T-cell (primary cell): Measurements from ENCODE around the gene ENDOV. TPM values are rescaled to one million over a fixed set of nuclear protein-coding genes. Genes with fewer than 3 reads are reported as not detected.
"Not testable (repeated sequence)": the region's sequence is repeated elsewhere in the genome, so short reads cannot be mapped to it uniquely, and the experiment has no call there.

Experiments
- ATAC-seq, 4 experiments: fragments of 200-7000 bp in 3 of 4; fragments of 150-1000 bp in 1 of 4; cut with Tn5 transposase; replicated peaks in 1 of 4; 1 replicate in 3 of 4; 2 replicates in 1 of 4; pipeline ENCODE4 v1.10.0; 2021; ENCODE audit warnings: moderate library complexity in 3 of 4, mild to moderate bottlenecking in 2 of 4, moderate number of reproducible peaks in 1 of 4
- CTCF ChIA-PET, 2 donors: fragments of 300-600 bp; sonication (Branson Sonifier 250); formaldehyde crosslinking; loops; one replicate each; lab custom pipeline; 2022; ENCODE audit warnings: antibody characterized with exemption in 2 of 2; lab: Charles Lee
- POLR2A ChIA-PET, 2 donors: fragments of 300-600 bp; sonication (Branson Sonifier 250); formaldehyde crosslinking; loops; one replicate each; lab custom pipeline; 2022; ENCODE audit warnings: antibody characterized with exemption in 2 of 2; lab: Charles Lee
- DNase-seq, 35 experiments: peaks; one replicate each; pipeline versions ENCODE4 v3.0.0 to v3.0.0-alpha.2; 2013 to 2023
- H3K27ac ChIP-seq: one replicate; pipeline ENCODE4 v1.5.1; 2013; ENCODE audit warnings: low read length
- H3K27me3 ChIP-seq, 2 experiments: replicated peaks in 1 of 2; 1 replicate in 1 of 2; 2 replicates in 1 of 2; pipeline versions ENCODE4 v1.6.1 to v1.7.0; 2013; ENCODE audit warnings: low read length in 1 of 2, mixed read lengths in 1 of 2; ENCODE audit not compliant: control insufficient read depth in 2 of 2, insufficient read depth in 2 of 2; ENCODE audit errors: extremely low read depth in 1 of 2
- H3K36me3 ChIP-seq, 2 donors: 1 replicate in 1 of 2; 2 replicates in 1 of 2; pipeline versions ENCODE4 v1.6.1 to v1.7.0; 2013; ENCODE audit warnings: low read length in 1 of 2; ENCODE audit not compliant: control insufficient read depth in 2 of 2, insufficient read depth in 1 of 2; ENCODE audit errors: extremely low read depth in 1 of 2
- H3K4me1 ChIP-seq, 2 experiments: 1 replicate in 1 of 2; 2 replicates in 1 of 2; pipeline versions ENCODE4 v1.6.1 to v1.7.0; 2013; ENCODE audit warnings: low read length in 2 of 2, mixed read lengths in 1 of 2; ENCODE audit not compliant: insufficient read depth in 2 of 2, control insufficient read depth in 1 of 2; ENCODE audit errors: extremely low read depth in 1 of 2
- H3K4me3 ChIP-seq, 2 donors: 1 replicate in 1 of 2; 2 replicates in 1 of 2; pipeline versions ENCODE4 v1.5.1 to v1.7.0; 2013; ENCODE audit warnings: mild to moderate bottlenecking in 2 of 2, low read length in 1 of 2, moderate library complexity in 1 of 2; ENCODE audit not compliant: control insufficient read depth in 1 of 2; ENCODE audit errors: extremely low read depth in 1 of 2
- H3K9me3 ChIP-seq: 2 replicates; pipeline ENCODE4 v1.7.0; 2013
- H3K27ac Mint-ChIP-seq, 2 donors: one replicate each; pipeline ENCODE4 v1.8.0; 2020 to 2021; ENCODE audit warnings: mild to moderate bottlenecking in 2 of 2, mixed read lengths in 2 of 2
- H3K27me3 Mint-ChIP-seq, 2 donors: one replicate each; pipeline ENCODE4 v1.8.0; 2021 to 2022; ENCODE audit warnings: mixed read lengths in 2 of 2
- H3K36me3 Mint-ChIP-seq: one replicate; pipeline ENCODE4 v1.8.0; 2021; ENCODE audit warnings: mixed read lengths
- H3K4me1 Mint-ChIP-seq, 3 donors: one replicate each; pipeline ENCODE4 v1.8.0; 2020 to 2022; ENCODE audit warnings: mixed read lengths in 3 of 3, mild to moderate bottlenecking in 1 of 3
- H3K4me3 Mint-ChIP-seq, 3 donors: one replicate each; pipeline ENCODE4 v1.8.0; 2020 to 2022; ENCODE audit warnings: mild to moderate bottlenecking in 3 of 3, mixed read lengths in 3 of 3, moderate library complexity in 3 of 3
- H3K9me3 Mint-ChIP-seq, 3 donors: one replicate each; pipeline ENCODE4 v1.8.0; 2020 to 2022; ENCODE audit warnings: mixed read lengths in 3 of 3
- WGBS: methylation state at CpG from one replicate; pipeline ENCODE4 v1.1.5; 2013; ENCODE audit warnings: missing lambda C conversion rate; ENCODE audit not compliant: insufficient coverage; 5-methylcytosine and 5-hydroxymethylcytosine counted together
- total RNA-seq, 35 experiments: library from RNA in 6 of 35; stranded (reverse) in 6 of 35; fragments of 120-200 nt in 1 of 35; gene quantifications; one replicate each; pipeline versions ENCODE4 v1.2.1 to v1.2.4 and lab custom pipeline; 2013 to 2026

The ENDOV gene
- total RNA-seq, 5 donors from 2014 or later (not counting 1 experiment from before 2014, with no cell fraction given): 17.1 to 22.2 (median 21.1) TPM

- H3K27ac ChIP-seq, H3K4me3 ChIP-seq, DNase-seq, H3K27ac Mint-ChIP-seq, H3K36me3 Mint-ChIP-seq, H3K9me3 Mint-ChIP-seq, H3K4me3 Mint-ChIP-seq, CTCF ChIA-PET, H3K36me3 ChIP-seq, H3K27me3 ChIP-seq, H3K9me3 ChIP-seq, ATAC-seq, H3K27me3 Mint-ChIP-seq, H3K4me1 ChIP-seq, POLR2A ChIA-PET: not testable (repeated sequence)
- peaks cover 3 to 11% (median 6%) of the 10 kb centered on the region in 3 donors for H3K4me1 Mint-ChIP-seq
- WGBS: 87% methylated on average over 5 of the region's 9 CpGs
Observed at GRCh38 chr17:80401086-80401485, 13.9 kb upstream of the ENDOV start.

DNA sequence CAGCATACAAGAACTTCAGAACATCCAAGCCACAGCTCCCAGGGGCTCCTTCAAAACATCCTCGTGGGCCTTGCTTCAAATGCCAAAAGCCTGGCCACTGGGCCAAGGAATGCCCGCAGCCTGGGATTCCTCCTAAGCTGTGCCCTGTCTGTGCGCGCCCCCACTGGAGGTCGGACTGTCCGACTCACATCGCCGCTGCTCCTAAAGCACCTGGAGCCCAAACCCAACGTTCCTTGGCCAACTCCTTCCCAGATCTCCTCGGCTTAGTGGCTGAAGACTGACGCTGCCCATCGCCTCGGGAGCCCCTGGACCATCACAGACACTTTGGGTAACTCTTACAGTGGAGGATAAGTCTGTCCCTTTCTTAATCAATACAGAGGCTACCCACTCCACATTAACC is 12.9 kb upstream of the ENDOV start:
- H3K9me3 Mint-ChIP-seq, POLR2A ChIA-PET, H3K27ac Mint-ChIP-seq, H3K4me1 ChIP-seq, ATAC-seq, H3K36me3 Mint-ChIP-seq, H3K27me3 Mint-ChIP-seq, H3K36me3 ChIP-seq, H3K27ac ChIP-seq, H3K9me3 ChIP-seq, H3K27me3 ChIP-seq, DNase-seq, H3K4me3 ChIP-seq, H3K4me3 Mint-ChIP-seq, H3K4me1 Mint-ChIP-seq, CTCF ChIA-PET: not testable (repeated sequence)
- WGBS: 88% methylated on average over 9 of the region's 13 CpGs

DNA sequence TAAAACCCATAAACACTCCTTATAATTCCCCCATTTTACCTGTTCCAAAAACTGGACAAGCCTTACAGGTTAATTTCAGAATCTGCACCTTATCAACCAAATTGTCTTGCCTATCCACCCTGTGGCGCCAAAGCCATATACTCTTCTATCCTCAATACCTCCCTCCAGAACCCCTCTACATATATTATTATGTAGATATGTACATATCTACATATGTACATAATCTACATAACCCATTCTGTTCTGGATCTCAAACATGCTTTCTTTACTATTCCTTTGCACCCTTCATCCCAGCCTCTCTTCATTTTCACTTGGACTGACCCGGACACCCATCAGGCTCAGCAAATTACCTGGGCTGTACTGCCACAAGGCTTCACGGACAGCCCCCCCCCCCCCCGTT is 12.0 kb upstream of the ENDOV start:
- ChIA-PET CTCF (no interaction called here), POLR2A (no interaction called here)
- no peaks in the 10 kb centered on the region for H3K9me3 ChIP-seq
- Mint-ChIP-seq H3K9me3 (no peaks in the 10 kb centered on the region), H3K27me3 (no peaks in the 10 kb centered on the region), H3K27ac (no peak overlapping the region), H3K4me1 (peaks cover 0 to 4% (median 0%) of the 10 kb centered on the region in 3 donors), H3K36me3 (no peaks in the 10 kb centered on the region), H3K4me3 (no peak overlapping the region)
- ATAC-seq: no peak
- 92% methylated on average over 2 of the region's 4 CpGs for WGBS
- H3K27me3 ChIP-seq: peaks cover 0 to 8% of the 10 kb centered on the region in 2 experiments
- no peaks in the 10 kb centered on the region for H3K4me1 ChIP-seq
- H3K36me3 ChIP-seq: no peaks in the 10 kb centered on the region
- no peak overlapping the region for H3K4me3 ChIP-seq
- DNase-seq: no peak
- H3K27ac ChIP-seq: no peak overlapping the region

GRCh38 chr17:80406146-80406545 is 8.8 kb upstream of the ENDOV start:
- no peaks in the 10 kb centered on the region for H3K36me3 Mint-ChIP-seq
- no peak overlapping the region for H3K4me3 Mint-ChIP-seq
- ChIA-PET POLR2A (no interaction called here), CTCF (no interaction called here)
- no peaks in the 10 kb centered on the region for H3K9me3 Mint-ChIP-seq
- H3K36me3 ChIP-seq: no peaks in the 10 kb centered on the region
- no peak overlapping the region for H3K27ac ChIP-seq
- H3K4me1 Mint-ChIP-seq: no peaks in the 10 kb centered on the region
- no peak for ATAC-seq
- no peak overlapping the region for H3K4me3 ChIP-seq
- no peak for DNase-seq
- WGBS: 89% methylated on average over 8 of the region's 8 CpGs
- H3K27me3 Mint-ChIP-seq: peaks cover 2 to 10% of the 10 kb centered on the region in 2 donors
- H3K4me1 ChIP-seq: no peaks in the 10 kb centered on the region
- H3K27ac Mint-ChIP-seq: no peak overlapping the region
- peaks cover 2 to 17% of the 10 kb centered on the region in 2 experiments for H3K27me3 ChIP-seq
- H3K9me3 ChIP-seq: no peaks in the 10 kb centered on the region

DNA sequence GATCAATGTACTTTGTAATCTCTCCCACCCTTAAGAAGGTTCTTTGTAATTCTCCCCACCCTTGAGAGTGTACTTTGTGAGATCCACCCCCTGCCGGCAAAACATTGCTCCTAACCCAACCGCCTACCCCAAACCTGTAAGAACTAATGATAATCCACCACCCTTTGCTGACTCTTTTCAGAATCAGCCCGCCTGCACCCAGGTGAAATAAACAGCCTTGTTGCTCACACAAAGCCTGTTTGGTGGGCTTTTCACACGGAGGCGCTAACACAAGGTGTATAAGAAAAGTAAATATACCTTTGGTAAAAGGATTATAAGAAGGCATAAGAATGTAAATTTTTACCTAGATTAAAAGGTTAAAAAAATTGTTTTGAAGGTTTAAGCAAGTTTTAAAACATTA is 7.0 kb upstream of the ENDOV start:
- H3K27ac ChIP-seq, H3K4me3 Mint-ChIP-seq, H3K36me3 ChIP-seq, H3K4me1 Mint-ChIP-seq, POLR2A ChIA-PET, H3K4me1 ChIP-seq, CTCF ChIA-PET, H3K9me3 ChIP-seq, DNase-seq, H3K36me3 Mint-ChIP-seq, H3K4me3 ChIP-seq, ATAC-seq, H3K9me3 Mint-ChIP-seq, H3K27ac Mint-ChIP-seq: not testable (repeated sequence)
- H3K27me3 ChIP-seq: peaks cover 2 to 17% of the 10 kb centered on the region in 2 experiments
- H3K27me3 Mint-ChIP-seq: peaks cover 2 to 14% of the 10 kb centered on the region in 2 donors
- no CpG with 5 or more reads among the region's 5 CpGs for WGBS

DNA sequence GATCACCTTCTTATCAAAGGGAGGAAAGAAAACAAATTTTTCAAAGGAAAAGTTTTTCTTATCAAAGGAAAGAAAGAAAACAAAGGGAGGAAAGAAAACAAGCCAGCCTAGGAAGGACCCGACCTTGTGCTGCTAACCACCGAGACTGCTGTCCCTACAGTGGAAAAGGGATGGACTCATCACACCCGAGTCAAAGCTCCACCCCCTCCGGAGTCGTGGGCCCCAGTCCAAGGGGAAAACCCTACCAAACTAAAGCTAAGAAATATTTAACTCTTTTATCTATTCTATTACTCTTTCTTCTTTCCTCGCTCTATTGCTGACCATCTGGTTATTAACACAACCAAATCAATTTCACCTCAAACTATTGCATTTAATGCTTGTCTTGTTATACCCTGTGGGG is 6.1 kb upstream of the ENDOV start:
- Mint-ChIP-seq H3K27me3 (peaks cover 7 to 14% of the 10 kb centered on the region in 2 donors), H3K4me3 (no peak overlapping the region), H3K4me1 (peaks cover 0 to 3% (median under 1%) of the 10 kb centered on the region in 3 donors), H3K36me3 (no peaks in the 10 kb centered on the region), H3K9me3 (no peaks in the 10 kb centered on the region), H3K27ac (no peak overlapping the region)
- 27% methylated on average over 3 of the region's 6 CpGs for WGBS
- H3K27me3 ChIP-seq: peaks cover 2 to 24% of the 10 kb centered on the region in 2 experiments
- ChIA-PET POLR2A (no interaction called here), CTCF (interaction anchor here in 1 of 2 donors (0.6 kb wide), 1 partner anchor 814 kb away, joined by 8 read pairs; the partner anchor contains the start of gene CEP131)
- H3K4me3 ChIP-seq: no peak overlapping the region
- H3K36me3 ChIP-seq: no peaks in the 10 kb centered on the region
- H3K27ac ChIP-seq: no peak overlapping the region
- peaks cover 0 to 3% of the 10 kb centered on the region in 2 experiments for H3K4me1 ChIP-seq
- DNase-seq (no peak), ATAC-seq (no peak)
- H3K9me3 ChIP-seq: no peaks in the 10 kb centered on the region

DNA sequence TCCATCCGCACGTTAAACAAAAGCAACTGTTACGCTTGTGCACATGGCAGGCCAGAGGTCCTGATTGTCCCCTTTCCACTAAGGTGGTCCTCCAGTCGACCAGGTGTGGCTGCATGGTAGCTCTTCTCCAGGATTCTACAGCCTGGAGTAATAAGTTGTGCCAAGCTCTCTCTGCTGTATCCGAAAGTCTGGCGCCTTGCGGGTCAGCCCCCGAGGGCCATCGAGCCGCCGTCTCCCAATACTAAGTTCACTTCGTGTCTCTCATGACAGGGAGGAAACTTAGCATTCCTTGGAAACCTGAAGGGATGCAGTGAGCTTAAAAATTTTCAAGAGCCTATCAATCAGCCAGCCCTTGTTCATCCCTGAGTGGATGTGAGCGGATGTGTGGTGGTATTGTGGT is 5.3 kb upstream of the ENDOV start:
- Mint-ChIP-seq H3K4me1 (peaks cover 7 to 11% (median 8%) of the 10 kb centered on the region in 3 donors), H3K27me3 (peaks cover 12 to 14% of the 10 kb centered on the region in 2 donors), H3K4me3 (no peak overlapping the region), H3K9me3 (no peaks in the 10 kb centered on the region), H3K27ac (no peak overlapping the region), H3K36me3 (no peaks in the 10 kb centered on the region)
- no peaks in the 10 kb centered on the region for H3K9me3 ChIP-seq
- peaks cover 0 to 10% of the 10 kb centered on the region in 2 experiments for H3K4me1 ChIP-seq
- no peak overlapping the region for H3K27ac ChIP-seq
- ChIA-PET CTCF (interaction anchor here in 1 of 2 donors (0.6 kb wide), 1 partner anchor 813 kb away, joined by 8 read pairs; the partner anchor contains the start of gene CEP131), POLR2A (no interaction called here)
- WGBS: 81% methylated on average over 9 of the region's 13 CpGs
- H3K4me3 ChIP-seq: no peak overlapping the region
- no peak for DNase-seq
- H3K27me3 ChIP-seq: peaks cover 2 to 29% of the 10 kb centered on the region in 2 experiments
- ATAC-seq: no peak
- no peaks in the 10 kb centered on the region for H3K36me3 ChIP-seq
